HG03039 (cell line): ENCODE measurements around the gene PGM1.
"Not testable (repeated sequence)": the region's sequence is repeated elsewhere in the genome, so short reads cannot be mapped to it uniquely, and the experiment has no call there.

Experiments used
- ATAC-seq: cut with Tn5 transposase; IDR thresholded peaks from one replicate; pipeline ENCODE4 v1.9.1; 2021; ENCODE audit warnings: mild to moderate bottlenecking, moderate library complexity; ENCODE audit not compliant: unreplicated experiment

The PGM1 gene

GRCh38 chr1:63593303-63593885, at the start of gene PGM1:
PGM1 (plus strand) TSS chr1:63593411; CDS start chr1:63593489, 78 bp downstream.
- peak; percentile 76 for ATAC-seq

- ATAC-seq = no peak
These were observed 47.4 kb upstream of the PGM1 start for GRCh38 chr1:63545780-63546179.

- no peak for ATAC-seq
These were observed 45.5 kb upstream of the PGM1 start for GRCh38 chr1:63547621-63548294.

- no peak for ATAC-seq
These were observed 44.9 kb upstream of the PGM1 start for GRCh38 chr1:63548303-63548702.

GRCh38 chr1:63548877-63549276, 44.3 kb upstream of the PGM1 start:
- no peak for ATAC-seq

- ATAC-seq = no peak
These were observed 37.7 kb upstream of the PGM1 start for GRCh38 chr1:63555480-63555879.

- ATAC-seq = no peak
These were observed 35.7 kb upstream of the PGM1 start for GRCh38 chr1:63557365-63557987.

GRCh38 chr1:63559357-63559756, 33.9 kb upstream of the PGM1 start:
- ATAC-seq = no peak

- no peak for ATAC-seq
These were observed 29.5 kb upstream of the PGM1 start for GRCh38 chr1:63563745-63564144.

GRCh38 chr1:63569068-63569467, 24.1 kb upstream of the PGM1 start:
- ATAC-seq = no peak

- no peak for ATAC-seq
These were observed 23.4 kb upstream of the PGM1 start for GRCh38 chr1:63569640-63570316.

- not testable (repeated sequence) for ATAC-seq
These were observed 20.5 kb upstream of the PGM1 start for GRCh38 chr1:63572686-63573085.

GRCh38 chr1:63574203-63574796, 18.9 kb upstream of the PGM1 start:
- ATAC-seq = not testable (repeated sequence)

- no peak for ATAC-seq
These were observed 17.8 kb upstream of the PGM1 start for GRCh38 chr1:63575340-63575826.

GRCh38 chr1:63586326-63586725, 6.9 kb upstream of the PGM1 start:
- not testable (repeated sequence) for ATAC-seq

GRCh38 chr1:63590166-63590560, 3.0 kb upstream of the PGM1 start:
- no peak for ATAC-seq

GRCh38 chr1:63592536-63593302, 492 bp upstream of the PGM1 start:
- ATAC-seq = no peak

- peak; percentile 36 for ATAC-seq
These were observed 835 bp downstream of the PGM1 start for GRCh38 chr1:63593886-63594605.

GRCh38 chr1:63595435-63595834, 2.2 kb downstream of the PGM1 start:
- ATAC-seq = no peak

- no peak for ATAC-seq
These were observed 6.6 kb downstream of the PGM1 start for GRCh38 chr1:63599799-63600198.
